Lower lobe of right lung (tissue), 2 donors: ENCODE data around the gene LRRFIP2. TPM values are rescaled to one million over a fixed set of nuclear protein-coding genes. Genes with fewer than 3 reads are reported as not detected.

Experiments used
- ATAC-seq, 2 donors: fragments of 200-7000 bp; cut with Tn5 transposase; one replicate each; pipeline ENCODE4 v1.9.1; 2020 to 2022; ENCODE audit warnings: mild to moderate bottlenecking in 2 of 2, moderate library complexity in 2 of 2
- DNase-seq: peaks from one replicate; pipeline ENCODE4 v3.0.0-alpha.2; 2020
- H3K27ac ChIP-seq: fragments of 200-600 bp; one replicate; pipeline ENCODE4 v1.8.0; 2022
- H3K27me3 ChIP-seq: fragments of 200-600 bp; one replicate; pipeline ENCODE4 v1.8.0; 2022; ENCODE audit warnings: low read depth
- H3K36me3 ChIP-seq: fragments of 200-600 bp; one replicate; pipeline ENCODE4 v1.8.0; 2022; ENCODE audit warnings: mild to moderate bottlenecking
- H3K4me1 ChIP-seq: fragments of 200-600 bp; one replicate; pipeline ENCODE4 v1.8.0; 2022
- H3K4me3 ChIP-seq: fragments of 200-600 bp; one replicate; pipeline ENCODE4 v1.8.0; 2022; ENCODE audit warnings: mild to moderate bottlenecking
- H3K9me3 ChIP-seq: fragments of 200-600 bp; one replicate; pipeline ENCODE4 v1.8.0; 2022
- intact Hi-C: fragments of 100-400 bp; cut with DNase I; formaldehyde crosslinking; loops from one replicate; pipeline ENCODE4 v1.11.0; 2022
- total RNA-seq: library from RNA; stranded (reverse); fragmentation: NEBNext Ultra II Directional; extraction: Animal tissue kit (Norgen Biotek cat#: 25700); gene quantifications from one replicate; pipeline ENCODE4 v1.2.1, GENCODE V29; 2021
- TF ChIP-seq, protein P1 (sequence below): fragments of 200-600 bp; IDR thresholded peaks from one replicate; pipeline ENCODE4 v1.8.0; 2022; ENCODE audit warnings: antibody characterized with exemption, mild to moderate bottlenecking
- donor health status: DM: no; HTN: yes; CAD: no; lungs with severe emphysema.

Gene LRRFIP2
- total RNA-seq, 1 donor from 2014 or later = 44.4 TPM

DNA sequence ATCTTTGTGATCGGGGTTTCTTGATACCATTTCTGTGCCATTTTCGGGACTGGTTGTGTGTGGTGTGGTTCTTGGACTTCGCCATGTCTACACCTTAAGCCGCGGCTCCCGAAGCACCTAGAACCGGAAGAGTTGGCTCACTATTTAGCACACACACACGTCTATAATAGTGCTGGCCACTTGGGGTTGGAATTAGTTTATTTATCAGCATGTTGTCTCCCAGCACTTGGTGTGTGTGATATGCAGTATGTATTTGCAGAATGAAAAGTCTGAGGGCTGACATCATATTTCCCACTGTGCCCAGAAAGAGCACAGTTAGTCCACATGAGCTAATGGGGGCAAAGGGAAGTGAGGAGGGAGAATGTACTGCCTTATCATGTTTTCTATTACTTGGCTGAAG, 157.5 kb downstream of the LRRFIP2 start:
- TF ChIP-seq, protein P1, sequence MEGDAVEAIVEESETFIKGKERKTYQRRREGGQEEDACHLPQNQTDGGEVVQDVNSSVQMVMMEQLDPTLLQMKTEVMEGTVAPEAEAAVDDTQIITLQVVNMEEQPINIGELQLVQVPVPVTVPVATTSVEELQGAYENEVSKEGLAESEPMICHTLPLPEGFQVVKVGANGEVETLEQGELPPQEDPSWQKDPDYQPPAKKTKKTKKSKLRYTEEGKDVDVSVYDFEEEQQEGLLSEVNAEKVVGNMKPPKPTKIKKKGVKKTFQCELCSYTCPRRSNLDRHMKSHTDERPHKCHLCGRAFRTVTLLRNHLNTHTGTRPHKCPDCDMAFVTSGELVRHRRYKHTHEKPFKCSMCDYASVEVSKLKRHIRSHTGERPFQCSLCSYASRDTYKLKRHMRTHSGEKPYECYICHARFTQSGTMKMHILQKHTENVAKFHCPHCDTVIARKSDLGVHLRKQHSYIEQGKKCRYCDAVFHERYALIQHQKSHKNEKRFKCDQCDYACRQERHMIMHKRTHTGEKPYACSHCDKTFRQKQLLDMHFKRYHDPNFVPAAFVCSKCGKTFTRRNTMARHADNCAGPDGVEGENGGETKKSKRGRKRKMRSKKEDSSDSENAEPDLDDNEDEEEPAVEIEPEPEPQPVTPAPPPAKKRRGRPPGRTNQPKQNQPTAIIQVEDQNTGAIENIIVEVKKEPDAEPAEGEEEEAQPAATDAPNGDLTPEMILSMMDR = no peak
- no peak for ATAC-seq
- H3K27me3 ChIP-seq = no peaks in the 10 kb centered on the region
- H3K9me3 ChIP-seq = no peaks in the 10 kb centered on the region
- peaks cover 95% of the 10 kb centered on the region for H3K36me3 ChIP-seq
- no peak overlapping the region for H3K4me3 ChIP-seq
- DNase-seq = no peak
- intact Hi-C loops = loop anchor here (10.0 kb wide), 1 partner anchor 208 kb away; no protein-coding TSS in a partner anchor
- H3K4me1 ChIP-seq = no peaks in the 10 kb centered on the region
- no peak overlapping the region for H3K27ac ChIP-seq

DNA sequence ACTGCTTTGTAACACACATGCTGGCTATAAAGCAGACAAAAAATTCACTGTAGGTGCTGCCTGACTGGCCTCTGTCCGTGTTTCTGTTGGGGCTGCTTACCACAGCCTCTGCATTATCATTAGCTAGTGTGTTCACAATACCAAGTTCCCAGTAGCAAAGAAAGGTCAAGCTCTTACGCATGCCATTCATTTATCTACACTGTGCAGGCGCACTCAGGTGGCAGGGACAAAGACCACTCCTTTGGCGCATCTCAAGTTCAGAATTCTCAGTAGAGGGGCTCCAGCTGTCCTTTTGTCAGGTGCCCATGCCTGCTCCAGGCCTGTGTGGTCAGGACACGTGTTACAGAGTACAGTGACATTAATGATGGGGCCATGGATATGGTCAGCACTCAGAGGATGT, 158.7 kb downstream of the LRRFIP2 start:
- Histone ChIP-seq H3K36me3 (peaks cover 95% of the 10 kb centered on the region), H3K27ac (no peak overlapping the region), H3K4me3 (no peak overlapping the region), H3K9me3 (no peaks in the 10 kb centered on the region), H3K4me1 (no peaks in the 10 kb centered on the region), H3K27me3 (no peaks in the 10 kb centered on the region)
- DNase-seq (no peak), ATAC-seq (no peak)
- intact Hi-C loops = loop anchor here (10.0 kb wide), 1 partner anchor 209 kb away; no protein-coding TSS in a partner anchor
- TF ChIP-seq, protein P1 = no peak

DNA sequence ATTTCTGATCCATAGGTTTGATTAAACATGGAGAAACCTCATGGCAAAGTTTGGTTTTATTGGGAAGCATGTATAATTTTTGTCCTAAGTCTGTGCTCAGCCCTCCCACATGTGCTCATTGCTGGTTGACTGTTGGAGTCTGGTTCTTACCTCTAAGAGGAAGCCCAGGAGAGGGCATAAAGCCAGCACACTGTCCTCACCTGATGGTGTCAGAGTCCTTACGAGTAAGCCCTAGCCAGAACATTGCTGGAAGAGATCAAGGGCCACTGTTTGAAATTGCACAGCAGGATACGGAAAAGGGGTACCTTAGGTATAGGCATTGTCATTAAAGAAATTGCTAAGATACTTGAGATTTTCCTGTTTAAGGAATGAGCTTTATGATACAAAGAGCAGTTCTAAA, 159.8 kb downstream of the LRRFIP2 start:
- DNase-seq (no peak), ATAC-seq (no peak)
- Histone ChIP-seq H3K36me3 (peaks cover 95% of the 10 kb centered on the region), H3K9me3 (no peaks in the 10 kb centered on the region), H3K4me3 (no peak overlapping the region), H3K27me3 (no peaks in the 10 kb centered on the region), H3K27ac (no peak overlapping the region), H3K4me1 (no peaks in the 10 kb centered on the region)
- intact Hi-C loops = loop anchor here (10.0 kb wide), 1 partner anchor 210 kb away; no protein-coding TSS in a partner anchor
- TF ChIP-seq, protein P1 = no peak

Other genes with a start within 250 kb of the LRRFIP2 start
- gene TRANK1, start 229.5 kb downstream of the LRRFIP2 start, total RNA-seq = 36.9 TPM
- 18.4 TPM for gene EPM2AIP1, start 181.5 kb downstream of the LRRFIP2 start, total RNA-seq
- gene MLH1, start 181.1 kb downstream of the LRRFIP2 start, total RNA-seq = 26.3 TPM
- gene GOLGA4, start 68.7 kb upstream of the LRRFIP2 start, total RNA-seq = 74.4 TPM